NCI-H748 treated with DMSO at 0.1 percent for 48 hours (cell line): ENCODE results near the gene ROR2.

Experiments used
- DNase-seq: peaks from one replicate; lab custom pipeline; 2025; lab: John Stamatoyannopoulos, UW

The ROR2 gene

GRCh38 chr9:91771864-91772263 lies 178.2 kb downstream of the ROR2 start:
- DNase-seq, result no peak

- DNase-seq, result peak; percentile 23
These were observed 179.0 kb downstream of the ROR2 start for GRCh38 chr9:91771027-91771426.

DNA sequence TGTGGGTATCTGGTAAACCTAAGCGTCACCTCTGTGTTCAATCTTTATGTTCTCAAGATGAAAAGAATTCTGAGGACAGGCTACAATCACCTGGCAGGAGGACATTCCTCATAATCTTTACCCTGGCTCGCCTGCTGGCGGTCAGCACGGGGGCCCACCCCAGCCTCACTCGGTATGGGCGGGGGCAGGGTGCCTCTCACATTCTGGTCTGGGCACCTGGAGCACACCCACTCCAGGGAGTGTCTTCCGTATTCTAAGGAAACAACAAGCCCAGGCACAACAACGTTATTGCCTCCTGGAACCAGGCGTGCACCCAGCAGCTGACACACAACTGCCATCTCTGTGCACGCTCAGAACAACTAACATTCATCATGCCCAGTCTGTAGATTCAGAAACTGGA lies 179.8 kb downstream of the ROR2 start:
- no peak for DNase-seq

DNA sequence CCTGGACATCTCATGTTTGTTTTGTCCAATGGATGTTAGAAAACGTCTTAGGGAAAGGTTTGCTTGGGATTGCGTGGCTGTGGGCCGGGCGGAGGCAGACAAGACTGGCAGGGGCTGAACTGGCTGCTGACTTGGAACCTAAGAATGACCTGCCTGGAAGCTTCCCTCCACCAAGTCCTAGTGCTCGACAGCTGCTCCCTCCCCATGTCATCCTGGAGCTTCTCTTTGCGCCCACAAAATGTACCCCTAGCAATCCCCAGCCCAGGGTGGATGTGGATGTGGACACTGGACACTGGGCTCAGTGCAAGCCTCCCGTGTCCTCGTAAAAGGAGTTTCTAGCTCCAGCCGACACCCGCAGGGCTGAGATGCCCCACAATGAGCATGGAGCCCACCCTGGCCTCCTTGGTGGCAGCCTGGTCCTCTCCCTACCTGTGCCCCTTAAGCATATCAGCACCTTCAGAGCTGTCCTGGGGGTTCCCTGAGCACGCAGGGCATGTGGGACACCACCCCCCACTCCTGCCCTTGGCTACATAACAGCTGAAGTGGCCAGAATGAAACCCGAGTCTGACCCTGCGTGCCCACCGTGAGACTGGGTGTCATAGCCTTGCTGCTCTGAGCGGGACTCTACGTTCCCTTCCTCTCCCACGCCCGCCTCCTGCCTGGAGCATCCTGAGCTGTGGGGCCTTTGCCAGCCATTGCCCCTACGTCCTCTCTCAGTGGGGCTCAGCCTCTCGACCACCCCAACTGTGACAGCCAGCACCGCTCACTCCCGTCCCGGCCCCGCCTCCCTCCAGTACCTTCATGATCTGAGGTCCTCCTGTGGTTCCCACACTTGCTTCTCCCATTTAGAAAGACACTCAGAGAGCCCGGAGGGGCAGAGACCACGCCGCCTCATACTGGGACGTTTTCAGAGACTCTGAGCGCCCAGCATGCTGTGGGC lies 180.8 kb downstream of the ROR2 start:
- no peak for DNase-seq

- DNase-seq, result no peak
These were observed 181.5 kb downstream of the ROR2 start for GRCh38 chr9:91768507-91768906.

DNA sequence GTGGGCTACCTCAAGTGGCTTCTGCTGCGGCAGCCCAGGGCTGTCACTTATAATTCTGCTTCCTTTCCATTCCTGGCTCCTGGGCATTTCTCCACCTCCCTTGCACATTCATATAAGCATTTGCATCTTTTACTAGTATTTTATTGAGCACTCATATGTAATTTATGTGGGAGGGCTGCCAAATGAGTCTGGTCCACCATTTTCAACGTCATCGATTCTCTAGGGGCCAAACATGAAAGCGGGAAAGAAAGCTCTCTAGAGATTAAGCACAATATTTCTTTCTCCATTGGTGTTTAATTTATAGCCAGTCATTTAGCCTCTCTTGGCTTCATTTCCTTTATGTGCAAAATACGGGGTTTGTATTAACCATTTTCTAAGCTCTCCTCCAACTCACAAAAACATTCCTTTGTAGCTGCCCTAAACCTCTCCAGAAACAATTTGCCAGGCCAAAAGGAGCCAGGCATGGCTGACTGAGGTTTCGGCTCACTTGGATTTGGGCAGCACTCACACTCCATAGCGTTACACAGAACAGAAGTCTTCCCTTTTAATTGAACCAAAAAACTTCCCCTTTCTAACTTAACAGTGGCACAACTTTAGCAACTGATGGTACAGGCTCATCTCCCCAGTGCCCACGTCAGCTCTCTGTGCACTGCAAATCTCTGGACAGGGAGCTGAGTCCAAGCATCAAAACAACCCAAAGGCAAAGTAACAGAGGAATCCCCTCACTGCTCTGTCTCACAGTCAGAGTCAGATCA lies 183.5 kb downstream of the ROR2 start:
- DNase-seq, result no peak

GRCh38 chr9:91765296-91765695 lies 184.7 kb downstream of the ROR2 start:
- DNase-seq, result no peak

DNA sequence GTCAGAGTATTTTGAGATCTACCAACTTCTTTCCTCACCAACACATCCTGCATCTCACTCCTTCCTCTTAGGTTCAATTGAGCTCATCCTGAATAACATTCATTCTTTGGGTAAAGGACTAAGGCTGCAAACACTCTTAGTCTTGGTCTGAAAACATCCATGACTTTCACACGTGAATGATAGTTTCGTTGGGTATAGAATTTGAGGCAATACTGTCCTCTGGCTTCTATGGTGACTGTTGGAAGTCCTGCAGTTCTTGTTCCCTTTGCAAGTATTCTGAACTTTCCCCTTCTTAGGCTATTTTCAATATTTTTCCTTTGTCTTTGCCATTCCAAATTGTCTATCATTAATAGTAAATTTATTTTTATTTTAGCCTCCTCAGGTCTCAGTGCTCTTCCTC lies 185.4 kb downstream of the ROR2 start:
- no peak for DNase-seq

DNA sequence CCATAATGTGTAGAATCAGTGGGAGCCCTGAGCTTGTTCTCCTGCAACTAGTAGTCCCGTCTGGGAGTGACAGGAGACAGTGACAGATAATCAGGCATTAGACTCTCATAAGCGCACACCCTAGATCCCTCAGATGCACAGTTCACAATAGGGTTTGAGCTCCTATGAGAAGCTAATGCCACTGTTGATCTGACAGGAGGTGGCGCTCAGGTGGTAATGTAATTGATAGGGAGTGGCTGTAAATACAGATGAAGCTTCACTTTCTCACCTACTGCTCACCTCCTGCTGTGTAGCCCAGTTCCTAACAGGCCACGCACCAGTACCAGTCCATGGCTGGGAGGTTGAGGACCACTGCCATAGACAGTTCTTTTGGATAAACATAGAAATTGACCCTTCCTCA lies 188.7 kb downstream of the ROR2 start:
- DNase-seq, result peak; percentile 14

GRCh38 chr9:91760906-91761305 lies 189.1 kb downstream of the ROR2 start:
- no peak for DNase-seq

DNA sequence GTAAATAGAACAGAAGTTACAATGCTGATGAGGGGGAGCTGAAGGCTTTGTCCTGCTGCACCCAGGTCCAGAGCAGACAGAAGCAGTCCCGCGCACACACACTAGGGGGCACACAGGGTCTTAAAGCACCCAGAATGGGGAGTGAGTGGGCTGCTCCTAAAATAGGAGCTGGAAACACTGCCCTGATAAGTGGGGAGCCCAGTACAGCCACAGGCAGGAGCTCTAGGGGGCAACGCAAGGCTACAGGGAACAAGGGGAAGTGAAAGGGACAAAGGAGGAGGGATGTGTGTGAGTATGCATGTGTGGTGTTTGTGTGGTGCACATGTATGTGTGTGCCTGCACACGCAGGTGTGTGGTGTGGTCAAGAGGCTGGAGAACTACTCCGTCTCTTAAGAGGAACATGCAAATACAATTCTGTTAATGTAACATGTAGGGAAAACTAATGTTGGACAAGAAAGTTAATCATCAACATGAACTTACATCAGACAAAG lies 191.5 kb downstream of the ROR2 start:
- peak; percentile 12 for DNase-seq

- no peak for DNase-seq
These were observed 192.2 kb downstream of the ROR2 start for GRCh38 chr9:91757782-91758181.

- no peak for DNase-seq
These were observed 193.6 kb downstream of the ROR2 start for GRCh38 chr9:91756510-91756780.

- DNase-seq, result no peak
These were observed 194.1 kb downstream of the ROR2 start for GRCh38 chr9:91755761-91756509.

DNA sequence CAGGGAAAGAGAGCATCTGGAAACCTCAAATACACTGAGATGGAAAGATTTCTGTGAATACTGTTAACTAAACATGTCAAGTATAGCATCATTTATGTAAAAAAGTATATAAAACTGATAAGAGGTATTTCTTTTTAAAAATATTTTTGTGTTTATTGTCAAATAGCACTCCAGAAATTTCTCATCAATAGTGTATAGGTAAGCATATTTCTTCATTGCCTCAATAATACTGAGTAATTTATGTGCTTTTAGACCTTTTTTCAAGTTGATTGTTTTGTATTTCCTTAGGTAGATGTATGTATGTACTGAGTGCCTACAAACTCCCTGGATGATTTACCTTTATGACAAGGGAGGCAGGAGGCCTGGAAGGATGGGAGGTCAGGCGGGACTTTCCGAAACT lies 196.3 kb downstream of the ROR2 start:
- no peak for DNase-seq

DNA sequence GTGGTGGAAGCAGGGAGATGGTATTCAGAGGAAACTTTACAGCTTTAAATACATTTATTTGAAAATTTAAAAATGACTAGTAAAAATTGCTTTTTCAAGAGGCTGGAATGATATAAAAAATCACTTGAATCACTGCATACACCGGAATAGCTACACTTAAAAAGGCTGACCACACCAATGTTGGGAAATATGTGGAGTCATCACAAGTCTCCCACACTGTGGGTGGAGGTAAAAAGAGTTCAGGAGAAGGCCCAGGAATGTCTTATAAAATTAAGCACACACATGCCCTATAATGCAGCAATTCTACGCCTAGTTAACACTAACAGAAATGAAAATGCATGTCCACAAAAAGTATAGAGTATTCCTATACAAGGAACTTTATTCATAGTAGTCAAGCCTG lies 198.1 kb downstream of the ROR2 start:
- no peak for DNase-seq

DNA sequence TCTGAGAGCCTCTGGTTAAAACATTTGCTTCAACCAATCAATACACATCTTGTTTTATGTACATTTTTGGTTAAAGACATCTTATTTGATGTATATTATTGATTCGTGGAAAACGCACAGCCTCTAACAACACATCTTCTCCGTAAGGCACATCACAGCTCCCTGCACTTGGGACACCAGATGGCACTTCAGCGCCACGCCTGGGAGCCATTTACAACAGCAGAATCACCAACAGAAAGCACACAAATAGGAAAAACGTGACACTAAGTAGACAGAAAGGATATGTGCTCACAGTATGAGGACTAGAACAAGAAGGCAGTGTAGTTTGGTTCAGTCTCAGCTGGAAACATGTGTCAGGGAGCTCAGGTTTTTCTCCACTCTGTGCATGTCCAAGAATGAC lies 199.7 kb downstream of the ROR2 start:
- DNase-seq, result no peak

DNA sequence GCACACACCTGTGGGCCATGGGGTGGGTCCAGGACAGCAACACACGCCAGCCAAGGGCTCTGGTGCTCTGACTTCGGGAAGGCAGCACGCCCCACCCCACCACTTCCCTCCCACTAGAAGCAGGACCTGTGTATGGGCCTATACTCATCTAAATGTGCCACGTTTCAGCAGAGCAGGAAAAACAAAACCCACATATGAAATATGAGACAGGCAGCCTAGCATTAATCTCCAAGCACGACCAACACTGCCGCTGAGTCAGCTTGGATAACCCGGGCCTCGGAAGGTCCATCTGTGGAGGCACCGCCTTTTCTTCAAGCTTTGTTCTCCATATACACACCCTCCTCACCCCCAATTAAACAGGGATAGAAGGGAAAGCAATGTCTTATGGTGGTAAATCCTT lies 203.1 kb downstream of the ROR2 start:
- no peak for DNase-seq

- no peak for DNase-seq
These were observed 203.7 kb downstream of the ROR2 start for GRCh38 chr9:91746357-91746756.

GRCh38 chr9:91744114-91744513 lies 205.9 kb downstream of the ROR2 start:
- no peak for DNase-seq

GRCh38 chr9:91741522-91741921 lies 208.5 kb downstream of the ROR2 start:
- no peak for DNase-seq

DNA sequence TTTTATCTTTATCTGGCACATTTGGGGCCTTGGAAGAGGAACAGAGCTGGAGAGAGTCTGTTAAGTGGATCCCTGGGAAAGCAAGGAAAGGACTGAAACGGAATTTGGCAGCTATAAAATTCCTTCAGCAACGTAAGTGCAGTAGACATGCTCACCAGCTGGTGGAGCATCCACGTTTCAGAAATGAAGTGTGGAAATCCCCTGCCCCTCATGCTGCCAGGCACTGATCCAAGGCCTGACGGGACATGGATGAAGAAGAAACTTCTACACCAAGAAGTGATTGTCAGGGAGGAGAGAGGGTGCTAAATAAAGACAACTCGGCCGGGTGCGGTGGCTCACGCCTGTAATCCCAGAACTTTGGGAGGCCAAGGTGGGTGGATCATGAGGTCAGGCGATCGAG lies 209.3 kb downstream of the ROR2 start:
- DNase-seq, result no peak
